ENCODE results near the gene EIF5.

The EIF5 gene

DNA sequence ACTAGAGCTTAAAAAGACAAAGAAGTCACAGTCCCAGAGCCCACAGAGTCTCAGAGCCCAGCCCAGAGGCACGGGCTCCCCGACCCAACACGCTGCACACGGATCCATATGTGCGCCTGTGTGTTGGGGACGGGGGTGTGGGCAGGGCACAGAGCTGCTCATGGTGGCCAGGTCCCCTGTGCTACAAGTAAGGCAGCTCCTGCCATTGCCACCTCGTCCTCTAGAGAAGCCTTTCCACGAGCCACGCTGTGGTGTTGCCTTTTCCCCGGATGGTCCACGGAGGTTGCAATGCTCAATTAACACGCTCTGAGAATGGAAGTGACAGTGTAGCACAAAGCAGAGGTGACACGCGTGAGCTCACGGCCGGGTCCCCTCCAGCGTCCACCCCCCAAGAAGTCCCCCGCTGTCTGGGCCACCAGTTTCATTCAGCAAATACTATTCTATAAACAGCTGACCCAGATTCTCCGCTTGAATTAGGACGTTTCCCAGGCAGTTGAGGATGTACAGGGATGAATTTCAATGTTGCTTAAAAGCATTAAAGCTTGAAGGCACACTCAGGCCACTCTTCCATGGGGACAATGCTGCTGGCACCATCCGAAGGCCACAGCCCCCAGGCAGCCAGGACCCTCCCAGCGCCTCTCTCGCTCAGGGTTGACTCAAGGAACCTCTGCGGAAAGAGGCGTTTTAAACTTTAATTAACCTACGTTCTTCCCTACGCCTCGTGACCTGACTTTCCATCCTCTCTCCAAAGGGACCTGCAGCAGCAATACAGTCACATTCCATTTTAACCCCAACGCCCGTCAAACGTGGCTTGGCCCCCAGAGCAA, 22.7 kb upstream of the EIF5 start:
- DNase-seq, result no peak

DNA sequence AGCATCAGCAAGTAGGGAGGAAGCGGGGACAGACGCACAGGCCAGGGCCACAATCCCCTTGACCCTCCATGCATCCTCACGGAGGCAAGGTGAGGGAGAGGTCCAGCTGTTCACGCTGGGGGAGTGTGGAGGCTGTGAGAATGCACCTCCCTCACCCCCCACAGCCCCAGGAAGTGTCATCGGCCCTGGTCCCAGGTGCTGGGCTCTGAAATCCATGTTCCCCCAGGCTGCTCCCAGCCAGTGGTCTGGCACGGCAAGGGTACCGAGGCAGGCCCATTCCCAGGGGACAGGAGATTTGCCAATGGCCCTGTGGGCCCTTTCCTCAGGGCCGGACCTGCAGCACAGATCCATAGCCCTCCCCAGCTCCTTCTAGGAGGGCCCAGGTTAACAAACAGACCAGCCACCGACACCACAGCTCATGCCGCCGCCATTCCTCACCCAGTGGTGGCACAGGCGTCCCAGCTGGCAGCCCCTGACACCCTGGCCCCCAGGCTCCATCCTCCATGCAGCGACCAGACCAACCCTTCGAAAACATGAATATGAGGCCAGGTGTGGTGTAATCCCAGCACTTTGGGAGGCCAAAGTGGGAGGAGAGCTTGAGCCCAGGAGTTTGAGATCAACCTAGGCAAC, 21.9 kb upstream of the EIF5 start:
- DNase-seq, result no peak

DNA sequence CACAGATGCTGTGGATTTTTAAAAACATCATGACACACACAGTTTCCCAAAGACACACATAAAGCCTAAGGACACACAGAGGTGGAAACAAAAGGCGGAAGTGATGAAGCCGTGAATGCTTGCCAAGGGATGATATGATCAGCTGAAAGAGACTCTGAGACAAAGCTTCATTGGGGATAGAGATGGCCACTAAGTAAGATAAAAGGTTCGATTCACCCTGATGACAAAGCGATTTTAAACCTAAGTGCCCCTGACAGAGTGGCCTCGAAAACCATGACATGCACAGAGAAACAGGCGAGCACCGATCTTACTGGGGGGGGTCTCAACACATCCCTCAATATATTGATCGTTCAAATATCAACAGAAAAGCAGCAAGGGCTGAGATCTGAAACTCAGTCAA, 20.3 kb upstream of the EIF5 start:
- DNase-seq, result no peak

DNA sequence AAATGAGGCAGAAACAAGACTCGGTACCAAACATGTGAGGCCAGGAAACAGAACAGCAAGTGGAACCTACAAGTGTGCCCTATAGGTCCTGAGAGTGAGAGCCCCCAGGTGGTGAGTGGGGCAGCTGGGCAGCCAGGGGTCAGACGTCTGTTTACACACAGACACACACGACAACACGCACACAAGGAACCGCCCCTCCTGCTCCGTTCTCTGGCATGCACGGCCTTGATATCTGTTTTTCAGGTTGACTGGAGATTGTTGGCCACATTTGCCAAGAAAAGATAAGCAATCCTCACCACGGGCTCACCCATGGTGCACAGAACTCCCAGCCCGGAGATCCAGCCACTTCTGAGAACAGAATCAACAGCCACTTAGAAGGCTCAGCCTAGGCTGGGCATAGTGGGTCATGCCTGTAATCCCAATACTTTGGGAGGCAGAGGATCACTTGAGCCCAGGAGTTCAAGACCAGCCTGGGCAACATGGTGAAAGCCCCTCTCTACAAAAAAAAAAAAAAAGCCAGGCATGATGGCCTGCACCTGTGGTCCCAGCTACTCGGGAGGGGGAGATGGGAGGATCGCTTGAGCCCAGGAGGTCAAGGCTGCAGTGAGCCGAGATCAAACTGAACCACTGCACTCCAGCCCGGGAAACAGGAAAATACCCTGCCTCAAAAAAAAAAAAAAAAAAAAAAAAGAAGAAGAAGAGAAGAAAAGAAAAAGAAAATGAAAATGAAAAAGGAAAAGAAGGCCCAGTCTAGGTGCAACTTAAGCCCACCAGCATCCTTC, 19.4 kb upstream of the EIF5 start:
- no peak for DNase-seq

DNA sequence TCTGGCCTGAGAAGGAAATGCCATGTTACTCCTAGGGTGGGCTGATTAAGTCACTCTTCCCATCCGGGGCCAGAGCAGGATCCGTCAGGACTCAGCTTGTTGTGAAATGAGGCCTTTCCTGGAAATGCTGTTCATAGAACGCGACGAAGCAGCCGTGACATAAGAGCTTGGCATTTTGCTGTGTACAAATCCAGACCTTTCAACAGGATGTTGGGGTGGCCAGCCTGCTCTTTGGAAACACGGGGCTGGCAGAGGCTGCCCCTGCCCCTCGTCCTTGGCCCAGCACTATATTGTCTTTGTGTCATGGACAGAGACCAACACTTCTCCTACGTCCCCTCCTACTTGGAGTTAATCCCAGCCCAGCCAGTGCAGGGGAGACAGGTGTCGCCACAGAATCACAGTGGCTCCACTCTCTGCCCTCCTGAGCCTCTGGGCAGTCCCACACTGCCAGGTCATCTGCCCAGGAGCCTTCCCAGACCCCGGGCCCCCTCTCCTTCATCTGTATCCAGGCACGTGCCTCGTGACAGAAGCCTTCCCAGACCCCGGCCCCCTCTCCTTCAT, 18.6 kb upstream of the EIF5 start:
- no peak for DNase-seq

DNA sequence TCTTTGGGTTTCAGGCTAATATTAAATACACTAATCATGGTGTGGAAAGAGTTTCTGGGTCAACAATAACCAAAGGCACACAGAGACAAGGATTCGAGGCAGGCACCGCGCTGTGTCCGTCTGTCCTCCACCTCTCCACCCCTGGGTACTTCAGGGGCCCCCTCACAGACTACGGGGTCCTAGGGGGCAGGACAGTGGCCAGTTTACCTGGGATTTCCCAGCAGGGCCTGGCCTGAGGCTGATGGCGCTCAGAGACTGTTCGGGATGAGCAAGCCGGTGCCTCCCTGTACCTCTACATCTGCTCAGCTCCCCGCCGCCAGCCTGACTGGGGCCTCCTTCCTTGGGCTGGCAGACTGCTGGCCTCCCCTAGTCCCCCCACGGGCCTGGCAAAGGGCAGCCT, 18.1 kb upstream of the EIF5 start:
- no peak for DNase-seq

GRCh38 chr14:103316721-103317121, 17.3 kb upstream of the EIF5 start:
- no peak for DNase-seq

DNA sequence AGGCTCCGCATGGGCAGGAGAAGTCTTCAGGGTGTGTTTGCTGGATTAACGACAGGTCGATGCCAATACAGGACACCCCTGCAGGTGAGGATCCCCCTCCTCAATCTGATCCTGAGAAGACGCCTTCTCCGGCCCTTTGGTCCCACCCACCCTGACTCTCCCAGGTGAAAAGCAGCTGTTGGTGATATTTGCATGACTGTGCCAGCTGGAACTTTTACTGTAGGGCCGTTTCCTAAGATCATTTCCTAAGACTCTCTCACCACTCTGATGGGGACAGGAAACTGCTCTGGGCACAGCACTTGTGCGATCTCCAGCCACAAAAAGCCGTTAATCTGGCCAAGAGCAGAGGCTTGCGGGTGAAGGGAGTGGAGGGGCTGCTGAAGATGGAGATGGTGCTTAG, 16.8 kb upstream of the EIF5 start:
- DNase-seq, result no peak

GRCh38 chr14:103317976-103318580, 16.0 kb upstream of the EIF5 start:
- no peak for DNase-seq

DNA sequence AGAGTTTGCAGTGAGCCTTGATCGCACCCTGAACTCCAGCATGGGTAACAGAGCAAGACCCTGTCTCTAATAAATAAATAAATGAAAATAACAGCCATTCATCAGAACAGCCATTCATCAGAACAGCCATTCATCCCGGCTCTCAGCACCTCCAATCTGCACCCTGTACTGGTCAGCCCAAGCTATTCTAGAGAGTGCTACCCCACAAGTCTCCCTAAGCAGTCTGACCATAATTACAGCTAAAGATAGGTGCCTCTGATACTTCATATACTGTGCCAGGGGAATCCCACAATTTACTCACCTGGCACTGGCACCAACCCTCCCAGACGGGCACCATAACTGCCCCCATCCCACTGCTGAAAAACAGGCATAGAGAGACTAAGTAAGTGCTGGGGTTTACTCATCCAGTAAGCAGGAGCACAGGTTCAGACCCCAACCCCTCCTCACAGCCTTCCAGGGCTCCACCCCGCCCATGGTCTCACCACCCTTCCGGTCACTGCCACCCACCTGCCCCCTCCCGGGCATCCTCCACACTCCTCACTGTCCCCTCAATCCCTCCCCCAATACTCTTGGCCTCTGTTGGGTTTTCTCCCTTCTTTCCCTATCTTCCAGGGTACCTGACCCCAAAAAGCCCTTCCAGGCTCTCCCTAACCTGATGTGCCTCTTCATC, 15.2 kb upstream of the EIF5 start:
- DNase-seq, result no peak

DNA sequence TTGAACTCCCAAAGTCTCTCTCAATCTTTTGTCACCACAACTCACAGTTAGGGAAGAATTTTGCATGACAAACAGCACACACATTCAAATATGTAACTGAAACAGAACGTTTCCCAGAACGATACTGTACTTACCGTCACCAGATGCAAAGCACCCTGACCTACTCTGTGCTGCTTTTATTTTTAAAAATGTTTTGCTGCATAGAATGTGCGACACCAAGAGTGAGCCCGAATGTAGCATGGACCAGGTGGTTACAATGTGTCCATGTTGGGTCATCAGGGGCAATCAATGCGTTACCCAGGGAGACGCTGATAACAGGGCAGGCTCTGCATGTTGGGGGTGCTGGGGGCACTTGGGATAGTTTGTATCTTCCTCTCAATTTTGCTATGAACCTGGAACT, 14.6 kb upstream of the EIF5 start:
- DNase-seq, result no peak

GRCh38 chr14:103326078-103326477, 8.0 kb upstream of the EIF5 start:
- DNase-seq, result no peak

GRCh38 chr14:103328941-103329340, 5.1 kb upstream of the EIF5 start:
- no peak for DNase-seq

DNA sequence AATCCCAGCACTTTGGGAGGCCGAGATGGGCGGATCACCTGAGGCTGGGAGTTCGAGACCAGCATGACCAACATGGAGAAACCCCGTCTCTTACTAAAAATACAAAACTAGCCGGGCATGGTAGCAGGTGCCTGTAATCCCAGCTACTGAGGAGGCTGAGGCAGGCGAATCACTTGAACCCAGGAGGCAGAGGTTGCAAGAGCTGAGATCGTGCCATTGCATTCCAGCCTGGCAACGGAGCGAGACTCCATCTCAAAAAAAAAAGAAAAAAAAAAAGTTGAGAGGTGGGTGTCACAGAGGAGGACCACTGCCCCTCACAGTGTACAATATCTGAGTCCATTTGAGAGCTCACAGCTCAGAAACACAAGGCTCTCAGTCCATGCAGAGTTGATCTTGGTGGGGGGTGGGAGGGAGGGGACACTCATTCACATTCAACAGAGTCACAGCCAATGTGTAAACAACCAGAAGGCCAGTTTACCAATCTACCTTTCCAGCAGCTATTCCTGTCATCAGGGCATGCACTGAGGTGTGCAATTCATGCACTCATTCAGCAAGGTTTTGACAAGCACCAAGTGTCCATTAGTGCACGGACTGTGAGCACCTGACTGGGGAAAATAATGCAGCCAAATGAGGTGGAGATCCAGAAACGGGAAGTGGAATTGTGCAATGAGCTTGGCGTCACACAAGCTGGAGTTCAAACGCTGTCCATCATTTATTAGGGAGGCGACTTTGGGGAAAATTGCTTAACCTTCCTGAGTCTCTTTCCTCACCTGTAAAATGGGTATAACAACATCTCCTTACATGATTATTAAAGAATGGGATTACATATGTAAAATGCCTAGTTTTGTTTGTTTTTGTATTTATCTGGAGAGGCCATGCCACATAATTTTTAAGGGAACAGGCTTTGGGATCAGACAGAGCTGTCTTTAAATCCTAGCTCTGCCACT, 4.4 kb upstream of the EIF5 start:
- DNase-seq, result no peak

DNA sequence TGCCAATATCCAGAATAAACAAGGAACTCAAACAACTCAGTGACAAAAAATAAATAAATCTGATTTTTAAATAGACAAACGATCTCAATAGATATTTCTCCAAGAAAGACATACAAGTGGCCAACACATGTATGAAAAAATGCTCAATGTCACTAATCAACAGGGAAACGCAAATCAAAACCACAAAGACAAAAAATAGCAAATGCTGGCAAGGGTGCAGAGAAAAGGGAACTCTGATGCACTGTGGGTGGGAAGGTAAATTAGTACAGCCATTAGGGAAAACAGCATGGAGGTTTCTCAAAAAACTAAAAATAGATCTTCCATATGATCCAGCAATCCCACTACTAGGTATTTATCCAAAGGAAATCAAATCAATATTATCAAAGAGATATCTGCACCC, 3.5 kb upstream of the EIF5 start:
- no peak for DNase-seq

DNA sequence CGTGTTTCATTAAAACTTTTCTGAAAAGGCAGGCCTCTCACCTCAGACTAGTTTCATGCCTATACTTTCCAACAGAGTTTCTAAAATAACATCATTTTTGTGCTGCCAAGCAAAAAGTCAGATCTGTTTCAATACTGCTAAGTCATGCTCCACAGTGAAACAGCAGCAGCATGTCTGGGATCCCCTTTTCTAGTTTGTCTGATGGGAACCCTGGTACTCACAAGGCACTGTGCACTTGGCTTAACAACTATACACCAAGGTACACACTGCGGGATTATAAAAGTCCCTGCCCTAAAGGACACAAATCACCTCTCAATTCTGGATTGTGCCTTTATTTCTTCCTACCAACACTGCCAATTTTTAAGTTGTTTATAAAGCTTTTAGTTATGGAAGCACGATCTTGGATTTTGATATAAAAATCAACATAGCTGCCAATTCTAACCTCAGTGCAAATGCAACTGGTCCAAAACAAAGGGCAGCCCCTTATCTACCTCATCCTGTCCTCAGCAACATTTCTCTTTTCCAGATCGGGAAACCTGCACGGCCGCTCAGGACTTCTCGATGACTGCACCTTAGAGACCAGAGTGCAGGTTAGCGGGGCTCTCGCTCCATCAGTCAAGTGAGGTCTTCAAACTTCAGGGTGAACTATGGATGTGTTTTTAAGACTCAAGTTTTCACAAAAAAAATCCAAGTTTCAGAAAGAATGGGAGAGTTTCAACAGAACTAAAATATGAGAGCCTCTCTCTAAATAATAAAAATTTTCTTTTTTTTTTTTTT, 1.7 kb upstream of the EIF5 start:
- no peak for DNase-seq

DNA sequence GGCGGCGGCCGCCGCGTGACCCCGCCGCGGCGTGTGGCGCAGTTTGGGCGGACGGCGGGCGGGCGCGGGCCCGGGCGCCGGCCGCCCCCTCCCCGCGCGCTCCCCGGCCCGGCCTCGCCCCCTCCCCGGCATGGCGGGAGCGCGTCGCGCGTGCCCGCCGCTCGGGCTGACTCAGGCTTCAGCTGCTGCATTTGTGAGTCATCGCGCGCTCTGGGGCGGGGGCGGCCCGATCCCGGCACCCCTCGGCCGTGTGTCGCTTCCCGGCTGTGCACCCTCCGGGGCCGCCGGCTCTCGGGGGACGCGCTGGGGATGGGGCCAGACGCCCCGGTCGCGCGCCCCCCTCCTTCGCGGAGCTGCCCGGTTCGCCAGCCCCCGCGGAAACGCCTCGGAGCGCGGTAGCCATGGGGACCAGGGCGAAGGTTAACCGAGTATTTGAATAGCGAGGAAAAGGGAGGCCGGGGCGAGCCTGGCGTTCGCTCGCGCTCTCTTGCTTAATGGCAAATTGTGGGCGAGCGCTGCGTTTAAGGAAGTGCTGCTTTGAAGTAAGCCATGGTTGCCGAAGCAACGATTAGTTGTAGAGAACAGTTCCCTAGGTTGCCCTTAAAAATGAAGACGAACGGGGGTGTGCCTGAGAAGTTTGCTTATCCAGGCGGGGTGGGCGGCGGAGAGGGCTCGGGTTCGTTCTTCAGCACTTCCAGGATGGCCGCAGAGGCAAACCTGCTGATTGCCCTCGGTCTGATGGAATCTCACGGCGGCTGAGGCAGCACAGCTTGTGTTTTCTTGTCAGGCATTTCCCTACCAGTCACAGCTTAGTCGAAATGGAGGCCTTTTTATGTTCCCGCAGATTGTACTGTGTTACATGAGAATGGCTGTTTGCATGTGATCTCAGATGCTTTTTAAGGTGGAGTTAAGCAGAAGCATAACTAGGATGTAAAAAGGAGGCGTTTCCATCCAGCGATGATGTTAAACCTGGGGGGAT, 896 bp downstream of the EIF5 start:
- DNase-seq, result peak; percentile 65

DNA sequence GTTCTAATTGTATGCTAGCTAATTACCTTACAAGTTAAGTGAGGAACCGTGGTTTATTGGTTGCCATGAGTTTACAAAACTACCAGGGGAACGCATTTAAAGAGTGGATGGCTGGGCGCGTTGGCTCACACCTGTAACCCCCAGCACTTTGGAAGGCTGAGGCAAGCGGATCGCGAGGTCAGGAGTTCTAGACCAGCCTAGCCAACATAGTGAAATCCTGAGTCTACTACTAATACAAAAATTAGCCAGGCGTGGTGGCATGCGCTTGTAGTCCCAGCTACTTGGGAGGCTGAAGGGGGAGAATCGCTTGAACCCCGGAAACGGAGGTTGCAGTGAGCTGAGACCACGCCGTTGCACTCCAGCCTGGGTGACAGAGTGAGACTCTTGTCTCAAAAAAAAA, 2.2 kb downstream of the EIF5 start:
- DNase-seq, result no peak

DNA sequence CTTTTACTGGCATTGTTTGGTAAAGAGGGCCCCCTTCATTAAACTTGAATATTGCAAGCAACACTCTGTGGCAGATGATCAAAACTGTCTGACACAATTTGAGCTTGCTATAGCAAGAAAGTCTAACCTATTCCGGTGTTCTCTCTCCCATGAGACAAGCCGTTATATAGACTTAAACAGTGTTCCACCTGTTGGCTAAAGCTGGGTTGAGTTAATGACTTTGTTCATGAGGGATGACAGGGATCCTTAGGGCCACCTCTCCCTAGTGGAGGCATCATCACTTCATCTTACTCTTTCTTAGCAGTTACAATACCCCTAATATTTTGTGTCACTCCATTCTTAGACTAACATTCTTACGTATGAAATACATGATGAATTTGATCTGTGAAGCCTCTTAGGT, 3.8 kb downstream of the EIF5 start:
- DNase-seq, result no peak

All from activated CD4-positive, alpha-beta T cell treated with anti-CD3 and anti-CD28 coated beads, Interleukin-2, amount 50 U/mL, for 16 hours (primary cell).